Activated naive CD4-positive, alpha-beta T cell treated with Interleukin-2 at 50 U/mL for 16 hours (primary cell): ENCODE results near the gene MT1F.
A peak's percentile ranks its signal among the peaks of the same experiment; 100 is the strongest.
"Not testable (repeated sequence)": the region's sequence is repeated elsewhere in the genome, so short reads cannot be mapped to it uniquely, and the experiment has no call there.

Experiments used
- DNase-seq: peaks from one replicate; pipeline ENCODE4 v3.0.0-alpha.2; 2020

MT1F gene

GRCh38 chr16:56673921-56674320, 16.2 kb downstream of the MT1F start:
- no peak for DNase-seq

GRCh38 chr16:56674570-56674969, 16.8 kb downstream of the MT1F start:
- not testable (repeated sequence) for DNase-seq

- DNase-seq: peak; percentile 59
Observed at GRCh38 chr16:56675685-56676210, 18.0 kb downstream of the MT1F start.

GRCh38 chr16:56677474-56677873, 19.7 kb downstream of the MT1F start:
- no peak for DNase-seq

GRCh38 chr16:56679078-56679730, 21.4 kb downstream of the MT1F start:
- DNase-seq: no peak

- DNase-seq: no peak
Observed at GRCh38 chr16:56679818-56680217, 22.1 kb downstream of the MT1F start.

- DNase-seq: peak; percentile 90
Observed at GRCh38 chr16:56681939-56682702, 24.4 kb downstream of the MT1F start, which contains the start of gene MT1X. TSS of gene MT1X (plus strand) at chr16:56682470. CDS start at chr16:56682541, 71 bp downstream.

- peak; percentile 20 for DNase-seq
Observed at GRCh38 chr16:56682703-56683397, 25.1 kb downstream of the MT1F start.

- no peak for DNase-seq
Observed at GRCh38 chr16:56683424-56684172, 25.8 kb downstream of the MT1F start.

- no peak for DNase-seq
Observed at GRCh38 chr16:56684256-56684925, 26.6 kb downstream of the MT1F start.

- DNase-seq: no peak
Observed at GRCh38 chr16:56684926-56685590, 27.3 kb downstream of the MT1F start.

- DNase-seq: no peak
Observed at GRCh38 chr16:56686758-56687157, 29.0 kb downstream of the MT1F start.

GRCh38 chr16:56688762-56689161, 31.0 kb downstream of the MT1F start:
- no peak for DNase-seq

GRCh38 chr16:56689171-56689570, 31.4 kb downstream of the MT1F start:
- DNase-seq: no peak

- DNase-seq: no peak
Observed at GRCh38 chr16:56690420-56691122, 32.8 kb downstream of the MT1F start.

- DNase-seq: no peak
Observed at GRCh38 chr16:56691885-56692284, 34.1 kb downstream of the MT1F start.

- no peak for DNase-seq
Observed at GRCh38 chr16:56695246-56695645, 37.5 kb downstream of the MT1F start.

GRCh38 chr16:56697456-56698155, 39.8 kb downstream of the MT1F start:
- DNase-seq: no peak

GRCh38 chr16:56700195-56700594, 42.4 kb downstream of the MT1F start:
- no peak for DNase-seq

- no peak for DNase-seq
Observed at GRCh38 chr16:56700631-56701030, 42.9 kb downstream of the MT1F start.
